GM12891 (cell line): ENCODE data around the gene ARGFX.

Experiments used
- POLR2A ChIP-seq: IDR thresholded peaks from 2 replicates; pipeline ENCODE4 v1.6.1; 2011; ENCODE audit warnings: low read depth, low read length, control low read depth
- POLR2AphosphoS5 ChIP-seq: IDR thresholded peaks from 2 replicates; pipeline ENCODE4 v1.6.1; 2011; ENCODE audit warnings: low read depth, low read length, control low read depth
- TAF1 ChIP-seq: IDR thresholded peaks from 2 replicates; pipeline ENCODE4 v1.6.1; 2011; ENCODE audit warnings: low read depth, low read length, control low read depth

DNA sequence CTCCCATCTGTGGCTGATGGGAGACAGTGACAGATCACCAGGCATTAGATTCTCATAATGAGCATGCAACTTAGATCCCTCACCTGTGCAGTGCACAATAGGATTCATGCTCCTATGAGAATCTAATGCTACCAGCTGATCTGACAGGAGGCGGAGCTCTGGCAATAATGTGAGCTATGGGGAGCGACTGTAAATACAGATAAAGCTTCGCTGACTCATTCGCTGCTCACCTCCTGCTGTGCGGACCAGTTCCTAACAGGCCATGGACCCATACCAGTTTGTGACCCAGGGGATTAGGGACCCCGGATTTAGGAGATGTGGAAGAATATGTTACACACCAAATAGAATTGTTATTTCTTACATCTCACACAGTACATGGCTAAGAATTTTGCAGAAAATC is 6.7 kb downstream of the ARGFX start:
- TF ChIP-seq POLR2AphosphoS5 = no peak
- no peak for TF ChIP-seq TAF1
- TF ChIP-seq POLR2A = no peak
